Cardiac fibroblast (primary cell): ENCODE results near the gene TPTE2.
"Not testable (repeated sequence)": the region's sequence is repeated elsewhere in the genome, so short reads cannot be mapped to it uniquely, and the experiment has no call there.

ENCODE experiments used
- DNase-seq, 2 donors: peaks; one replicate each; pipeline versions ENCODE4 v3.0.0 to v3.0.0-alpha.2; 2010; ENCODE audit warnings: low read depth in 2 of 2
- H3K4me3 ChIP-seq, 2 donors: replicated peaks in 1 of 2; 1 replicate in 1 of 2; 2 replicates in 1 of 2; pipeline ENCODE4 v1.5.1; 2011; ENCODE audit warnings: low read depth in 2 of 2, low read length in 2 of 2, mild to moderate bottlenecking in 2 of 2, moderate library complexity in 1 of 2
- TF ChIP-seq, protein P1 (sequence below): IDR thresholded peaks from one replicate; pipeline ENCODE4 v1.5.1; 2011; ENCODE audit warnings: low read depth, mild to moderate bottlenecking, low read length, inconsistent platforms

The TPTE2 gene

DNA sequence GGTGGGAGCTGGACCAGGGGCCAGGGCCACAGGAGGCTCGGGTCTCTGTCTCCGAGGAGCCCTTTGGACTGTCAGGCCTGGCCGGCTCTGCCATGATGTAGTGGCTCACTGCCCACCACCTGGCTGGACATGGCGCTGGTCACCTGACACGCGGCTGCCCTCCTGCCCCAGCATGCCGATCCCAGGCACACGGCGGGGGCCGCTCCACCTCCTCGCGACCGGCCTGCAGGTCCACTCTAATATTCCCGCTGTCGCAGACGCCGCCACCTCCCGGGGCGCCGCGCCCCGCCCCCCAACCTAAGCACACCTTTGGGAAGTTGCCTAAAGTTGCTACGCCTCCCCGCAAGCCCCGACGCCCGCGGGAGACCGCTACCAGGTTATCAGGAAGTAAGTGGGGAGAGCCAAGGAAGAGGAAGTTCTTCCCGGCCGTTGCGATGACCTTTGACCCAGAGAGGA lies at the start of gene TPTE2:
Gene TPTE2 (minus strand): TSS at position 406 of the 456 bp plus-strand sequence. CDS start 58,298 bp downstream, outside the sequence.
- not testable (repeated sequence) for H3K4me3 ChIP-seq, DNase-seq

DNA sequence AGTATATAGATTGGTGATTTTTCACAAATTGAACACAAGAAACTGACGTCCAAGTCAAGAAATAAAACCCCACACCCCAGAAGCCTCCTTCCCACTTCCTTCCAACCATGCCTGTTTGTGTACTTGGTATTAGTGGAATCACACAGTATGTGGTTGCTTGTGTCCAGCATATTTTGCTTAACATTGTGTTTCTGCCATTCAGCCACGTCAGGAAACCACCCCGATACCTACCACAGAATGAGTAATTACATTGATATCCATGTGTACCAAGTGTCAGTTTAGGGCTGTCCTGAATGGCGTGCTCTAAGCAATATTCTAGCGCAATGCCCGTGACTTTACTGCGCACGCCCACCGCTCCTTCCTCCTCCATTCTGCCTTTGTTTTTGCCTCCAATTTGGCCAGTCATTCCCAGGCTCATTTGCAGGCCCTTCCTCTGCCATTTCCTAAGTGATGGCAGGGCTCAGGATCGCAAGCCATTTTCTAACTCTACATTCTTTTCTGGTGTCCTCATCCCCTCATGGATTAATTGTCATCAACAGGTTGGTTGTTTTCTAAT lies 46.3 kb upstream of the TPTE2 start:
- DNase-seq: no peak
- no peak overlapping the region for H3K4me3 ChIP-seq
- TF ChIP-seq, protein P1, sequence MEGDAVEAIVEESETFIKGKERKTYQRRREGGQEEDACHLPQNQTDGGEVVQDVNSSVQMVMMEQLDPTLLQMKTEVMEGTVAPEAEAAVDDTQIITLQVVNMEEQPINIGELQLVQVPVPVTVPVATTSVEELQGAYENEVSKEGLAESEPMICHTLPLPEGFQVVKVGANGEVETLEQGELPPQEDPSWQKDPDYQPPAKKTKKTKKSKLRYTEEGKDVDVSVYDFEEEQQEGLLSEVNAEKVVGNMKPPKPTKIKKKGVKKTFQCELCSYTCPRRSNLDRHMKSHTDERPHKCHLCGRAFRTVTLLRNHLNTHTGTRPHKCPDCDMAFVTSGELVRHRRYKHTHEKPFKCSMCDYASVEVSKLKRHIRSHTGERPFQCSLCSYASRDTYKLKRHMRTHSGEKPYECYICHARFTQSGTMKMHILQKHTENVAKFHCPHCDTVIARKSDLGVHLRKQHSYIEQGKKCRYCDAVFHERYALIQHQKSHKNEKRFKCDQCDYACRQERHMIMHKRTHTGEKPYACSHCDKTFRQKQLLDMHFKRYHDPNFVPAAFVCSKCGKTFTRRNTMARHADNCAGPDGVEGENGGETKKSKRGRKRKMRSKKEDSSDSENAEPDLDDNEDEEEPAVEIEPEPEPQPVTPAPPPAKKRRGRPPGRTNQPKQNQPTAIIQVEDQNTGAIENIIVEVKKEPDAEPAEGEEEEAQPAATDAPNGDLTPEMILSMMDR: no peak

DNA sequence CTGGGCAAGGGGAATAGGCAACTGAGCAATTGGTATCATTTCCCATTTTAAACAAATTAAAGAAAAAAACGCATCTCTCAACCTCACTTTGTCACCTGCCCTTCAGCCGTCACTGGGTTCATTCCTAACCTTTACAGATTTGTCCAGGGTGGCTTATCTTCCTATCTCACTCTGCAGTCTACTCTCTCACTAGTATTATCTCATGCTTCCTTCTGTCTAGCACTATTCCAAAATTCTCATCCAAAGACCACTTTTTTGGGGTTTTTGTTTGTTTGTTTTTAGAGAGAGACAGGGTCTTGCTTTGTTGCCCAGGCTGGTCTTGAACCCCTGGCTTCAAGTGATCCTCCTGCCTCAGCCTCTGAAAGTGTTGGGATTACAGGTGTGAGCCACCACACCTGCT lies 45.4 kb upstream of the TPTE2 start:
- DNase-seq: no peak
- TF ChIP-seq, protein P1: no peak
- no peak overlapping the region for H3K4me3 ChIP-seq

DNA sequence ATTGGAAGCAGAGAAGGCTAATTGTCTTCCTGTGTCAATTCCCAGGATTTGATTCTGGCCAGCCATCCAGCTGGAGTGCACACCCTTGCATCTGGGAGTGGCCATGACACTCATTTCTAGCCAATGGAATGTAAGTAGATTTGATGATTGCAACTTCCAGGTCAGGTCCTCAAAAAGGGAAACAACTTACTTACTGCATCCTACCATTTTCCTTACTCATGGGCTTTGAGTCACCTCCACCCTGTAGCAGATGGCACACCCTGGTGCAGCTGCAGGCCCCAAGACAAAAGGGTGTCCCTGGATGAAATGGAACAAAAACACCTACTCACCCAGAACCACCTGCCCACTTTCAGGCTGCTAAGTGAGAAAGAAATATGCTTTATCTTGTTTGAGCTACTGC lies 44.8 kb upstream of the TPTE2 start:
- TF ChIP-seq, protein P1: no peak
- peak in 1 of 2 donors; percentile 14 for DNase-seq

DNA sequence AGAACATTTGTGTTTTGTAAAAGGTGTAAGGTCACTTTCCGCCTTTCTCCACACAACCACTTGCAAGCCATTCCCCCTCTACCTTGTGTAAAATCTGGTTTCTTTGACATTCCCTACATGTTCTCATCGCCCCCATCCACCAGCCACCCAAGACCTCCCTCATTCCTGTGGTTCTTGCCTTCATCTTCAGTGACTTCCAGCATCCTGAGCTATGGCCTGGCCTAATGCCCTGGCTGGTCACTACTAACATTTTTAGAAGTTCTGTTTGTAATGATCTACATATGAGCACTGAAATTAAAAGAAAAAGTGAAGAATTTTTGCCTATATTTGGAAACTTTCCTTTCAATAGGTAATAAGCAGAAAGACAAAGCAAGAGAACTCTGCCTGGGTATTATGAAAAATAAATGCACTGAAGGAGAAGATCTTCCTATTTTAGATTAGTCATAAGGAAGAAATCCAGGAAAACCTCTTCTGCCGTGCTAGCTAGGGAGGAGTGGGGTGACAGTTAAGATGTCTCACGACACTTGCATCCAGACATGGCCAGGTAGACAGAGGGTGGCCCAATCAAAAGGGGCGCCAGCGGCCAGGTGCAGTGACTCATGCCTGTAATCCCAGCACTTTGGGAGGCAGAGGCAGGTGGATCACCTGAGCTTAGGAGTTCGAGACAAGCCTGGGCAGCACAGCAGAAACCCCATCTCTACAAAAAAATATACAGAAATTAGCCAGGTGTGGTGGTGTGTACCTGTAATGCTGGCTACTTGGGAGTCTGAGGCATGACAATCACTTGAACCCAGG lies 44.0 kb upstream of the TPTE2 start:
- DNase-seq: no peak
- no peak overlapping the region for H3K4me3 ChIP-seq
- TF ChIP-seq, protein P1: no peak

More for the DNA sequence above, 44.8 kb upstream of the TPTE2 start:
- no peak overlapping the region for H3K4me3 ChIP-seq

DNA sequence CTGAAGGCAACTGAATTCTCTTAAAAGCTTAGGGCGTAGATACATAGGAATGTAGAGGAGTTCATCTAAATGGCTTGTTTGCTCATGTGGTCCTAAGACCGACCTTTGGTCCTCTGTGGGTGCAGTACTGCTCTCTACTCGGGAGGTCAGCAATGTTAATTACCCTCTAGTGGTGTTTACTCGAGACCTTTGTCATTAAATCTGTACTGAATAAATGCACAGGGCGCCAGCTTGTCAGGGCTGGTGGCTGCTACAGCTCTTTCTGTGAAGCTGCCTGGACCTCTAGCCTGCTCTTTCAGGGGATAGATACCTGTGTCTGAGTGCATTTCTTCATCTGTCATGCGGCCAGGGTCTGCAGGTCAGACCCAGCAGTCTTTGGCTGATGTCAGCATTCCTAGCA lies 43.0 kb upstream of the TPTE2 start:
- DNase-seq: no peak
- no peak overlapping the region for H3K4me3 ChIP-seq
- TF ChIP-seq, protein P1: no peak

DNA sequence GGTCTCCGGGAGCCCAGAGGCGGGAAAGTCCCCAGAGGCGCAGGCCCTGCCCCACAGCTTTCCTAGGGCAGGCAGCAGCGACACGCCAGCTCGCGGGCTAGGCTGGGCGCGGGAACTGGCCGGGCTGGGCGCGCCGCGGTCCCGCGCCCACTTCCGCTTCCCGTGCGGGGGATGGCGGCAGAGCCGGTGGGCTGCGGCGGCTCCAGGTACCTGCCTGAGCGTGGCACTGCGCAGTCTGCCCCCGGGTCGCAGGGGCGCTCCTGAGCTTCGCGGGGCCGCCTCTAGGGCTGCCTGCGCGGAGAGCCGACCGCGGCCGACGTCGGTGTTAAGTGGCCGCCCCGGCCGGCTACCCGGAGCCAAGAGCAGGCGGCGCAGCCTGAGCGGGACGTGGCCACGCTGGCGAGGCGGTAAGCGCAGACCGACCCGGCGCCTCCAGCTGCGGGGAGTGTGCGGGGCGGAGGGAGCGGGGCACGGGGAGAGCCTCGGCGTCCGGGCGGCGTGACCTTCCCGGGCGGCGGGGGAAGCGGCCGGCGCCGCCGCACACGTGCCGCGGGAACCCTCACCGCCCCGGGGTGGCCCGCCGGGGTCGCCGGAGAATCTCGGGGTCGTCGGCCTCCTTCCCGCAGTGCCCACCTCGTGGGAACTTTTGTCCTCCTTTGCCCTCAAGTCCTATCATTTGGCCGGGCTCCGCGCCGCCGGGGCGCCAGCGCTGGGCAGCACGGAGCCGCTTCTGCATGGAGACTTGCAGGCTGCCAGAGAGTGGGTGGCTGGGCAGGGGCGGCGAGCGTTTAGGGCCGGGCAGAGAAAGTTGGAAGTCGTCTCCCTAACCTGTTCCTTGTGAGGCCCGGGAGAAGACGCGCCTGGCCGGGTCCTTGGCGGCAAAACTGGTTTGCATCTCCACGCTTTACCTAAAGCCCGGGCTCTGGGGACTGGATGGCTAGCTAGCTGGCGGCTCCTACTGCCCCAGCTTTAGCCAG lies 40.7 kb upstream of the TPTE2 start:
- DNase-seq: peak; percentile 36 to 54
- H3K4me3 ChIP-seq: peak overlapping the region; percentile 49 to 55
- TF ChIP-seq, protein P1: no peak
